ENCODE measurements around the gene TMEM38A.
A peak's percentile ranks its signal among the peaks of the same experiment; 100 is the strongest.
"Not testable (repeated sequence)": the region's sequence is repeated elsewhere in the genome, so short reads cannot be mapped to it uniquely, and the experiment has no call there.

The TMEM38A gene

DNA sequence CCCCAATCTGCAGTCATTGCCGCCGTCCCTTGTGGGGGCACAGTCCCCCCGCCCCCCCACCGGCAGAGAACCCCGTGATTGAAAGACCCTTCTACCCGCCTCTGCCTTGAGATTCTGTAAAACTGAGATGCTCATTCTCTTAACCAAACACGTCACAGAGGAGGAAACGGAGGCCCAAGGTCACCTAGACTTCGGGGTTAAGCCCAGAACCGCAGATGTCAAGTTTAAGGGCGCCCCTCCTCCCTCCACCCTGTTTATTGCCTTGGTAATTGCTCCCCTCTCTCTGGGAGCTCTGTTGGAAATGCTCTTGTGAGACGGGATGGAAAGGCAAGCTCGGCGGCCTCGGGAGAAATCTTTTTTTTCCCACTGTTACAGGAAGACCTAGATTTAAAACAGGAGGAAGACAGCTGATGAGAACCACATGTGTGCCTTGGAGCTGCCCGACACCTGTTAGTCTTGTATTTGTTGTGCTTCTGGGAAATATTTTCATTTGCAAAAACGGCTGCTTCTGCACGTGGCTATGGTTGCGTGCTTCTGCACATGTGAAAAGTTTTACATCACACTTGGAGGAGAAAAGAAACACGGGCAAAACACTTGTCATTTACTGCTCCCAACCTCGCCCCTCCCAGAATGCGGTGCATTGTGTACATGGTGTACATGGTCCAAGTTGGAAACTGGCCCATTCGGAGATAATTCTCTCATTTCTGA lies 31.8 kb upstream of the TMEM38A start:
- H3K4me3 ChIP-seq (ENCODE audit: low read depth, low read length): peak overlapping the region; percentile 86
- DNase-seq (ENCODE audit: low read depth): peak; percentile 47

- DNase-seq (ENCODE audit: low read depth): no peak
- no peak overlapping the region for H3K4me3 ChIP-seq (ENCODE audit: low read depth, low read length)
Observed at GRCh38 chr19:16631465-16631864, 29.5 kb upstream of the TMEM38A start.

GRCh38 chr19:16637535-16637934 lies 23.4 kb upstream of the TMEM38A start:
- no peak overlapping the region for H3K4me3 ChIP-seq (ENCODE audit: low read depth, low read length)
- no peak for DNase-seq (ENCODE audit: low read depth)

- no peak for DNase-seq (ENCODE audit: low read depth)
- H3K4me3 ChIP-seq (ENCODE audit: low read depth, low read length): no peak overlapping the region
Observed at GRCh38 chr19:16638666-16639065, 22.3 kb upstream of the TMEM38A start.

- no peak for DNase-seq (ENCODE audit: low read depth)
- H3K4me3 ChIP-seq (ENCODE audit: low read depth, low read length): no peak overlapping the region
Observed at GRCh38 chr19:16640951-16641350, 20.0 kb upstream of the TMEM38A start.

GRCh38 chr19:16641695-16642094 lies 19.2 kb upstream of the TMEM38A start:
- H3K4me3 ChIP-seq (ENCODE audit: low read depth, low read length): no peak overlapping the region
- no peak for DNase-seq (ENCODE audit: low read depth)

- DNase-seq (ENCODE audit: low read depth): no peak
- H3K4me3 ChIP-seq (ENCODE audit: low read depth, low read length): no peak overlapping the region
Observed at GRCh38 chr19:16645140-16645539, 15.8 kb upstream of the TMEM38A start.

DNA sequence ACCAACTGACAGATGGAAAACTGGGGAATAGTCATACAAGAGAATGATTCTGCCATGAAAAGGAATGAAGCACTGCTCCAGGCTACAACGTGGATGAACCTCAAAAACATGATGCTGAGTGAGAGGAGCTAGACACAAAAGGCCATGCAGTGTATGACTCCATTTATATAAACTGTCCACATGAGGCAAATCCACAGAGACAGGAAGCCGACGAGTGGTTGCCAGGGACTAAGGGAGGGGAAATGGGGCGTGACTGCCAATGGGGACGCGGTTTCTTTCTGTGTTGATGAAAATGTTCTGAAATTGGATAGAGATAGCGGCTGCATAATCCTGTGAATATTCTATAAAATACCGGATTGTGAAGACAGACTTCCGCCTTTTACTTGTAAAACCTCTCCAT lies 11.2 kb upstream of the TMEM38A start:
- no peak overlapping the region for H3K4me3 ChIP-seq (ENCODE audit: low read depth, low read length)
- DNase-seq (ENCODE audit: low read depth): no peak

DNA sequence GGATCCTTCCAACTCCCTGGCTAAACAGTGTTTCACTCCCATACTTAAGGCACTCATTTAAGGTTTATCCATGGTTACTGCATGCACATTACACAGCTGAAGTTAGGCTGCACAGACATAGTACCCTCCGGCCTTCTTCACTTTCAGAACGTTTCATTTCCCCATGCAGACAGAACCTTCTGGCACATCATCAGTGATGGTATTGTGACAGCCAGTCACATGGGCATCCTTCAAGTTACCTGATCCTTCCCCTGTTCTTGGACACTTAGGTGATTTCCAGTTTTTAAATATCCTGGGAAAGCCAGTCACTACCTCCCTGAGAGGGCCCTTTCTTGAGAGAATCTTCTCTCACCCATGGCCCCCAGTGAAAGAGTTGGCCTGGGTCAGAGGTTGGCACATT lies 10.1 kb upstream of the TMEM38A start:
- H3K4me3 ChIP-seq (ENCODE audit: low read depth, low read length): no peak overlapping the region
- DNase-seq (ENCODE audit: low read depth): no peak

DNA sequence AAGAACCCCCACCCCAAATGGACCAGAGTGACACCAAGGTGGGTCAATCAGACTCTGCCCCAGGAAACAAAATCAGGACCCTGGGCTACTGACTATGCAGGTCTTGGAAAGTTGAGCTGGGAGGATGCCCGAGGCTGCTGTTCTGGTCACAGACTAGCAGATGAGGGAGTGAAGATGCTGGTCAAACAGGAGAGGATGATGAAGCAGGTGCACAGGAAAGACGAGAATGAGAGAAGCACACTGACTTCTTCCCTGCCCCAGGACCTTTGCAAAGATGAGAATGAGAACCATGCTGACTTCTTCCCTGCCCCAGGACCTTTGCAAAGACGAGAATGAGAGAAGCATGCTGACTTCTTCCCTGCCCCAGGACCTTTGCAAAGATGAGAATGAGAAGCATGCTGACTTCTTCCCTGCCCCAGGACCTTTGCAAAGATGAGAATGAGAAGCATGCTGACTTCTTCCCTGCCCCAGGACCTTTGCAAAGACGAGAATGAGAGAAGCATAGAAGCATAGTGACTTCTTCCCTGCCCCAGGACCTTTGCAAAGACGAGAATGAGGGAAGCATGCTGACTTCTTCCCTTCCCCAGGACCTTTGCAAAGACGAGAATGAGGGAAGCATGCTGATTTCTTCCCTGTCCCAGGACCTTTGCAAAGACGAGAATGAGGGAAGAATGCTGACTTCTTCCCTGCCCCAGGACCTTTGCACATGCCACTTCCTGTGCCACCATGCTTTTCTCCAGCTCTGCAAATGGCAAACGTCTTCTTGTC lies 9.3 kb upstream of the TMEM38A start:
- H3K4me3 ChIP-seq (ENCODE audit: low read depth, low read length); DNase-seq (ENCODE audit: low read depth): not testable (repeated sequence)

GRCh38 chr19:16652854-16653253 lies 8.1 kb upstream of the TMEM38A start:
- DNase-seq (ENCODE audit: low read depth): no peak
- H3K4me3 ChIP-seq (ENCODE audit: low read depth, low read length): no peak overlapping the region

DNA sequence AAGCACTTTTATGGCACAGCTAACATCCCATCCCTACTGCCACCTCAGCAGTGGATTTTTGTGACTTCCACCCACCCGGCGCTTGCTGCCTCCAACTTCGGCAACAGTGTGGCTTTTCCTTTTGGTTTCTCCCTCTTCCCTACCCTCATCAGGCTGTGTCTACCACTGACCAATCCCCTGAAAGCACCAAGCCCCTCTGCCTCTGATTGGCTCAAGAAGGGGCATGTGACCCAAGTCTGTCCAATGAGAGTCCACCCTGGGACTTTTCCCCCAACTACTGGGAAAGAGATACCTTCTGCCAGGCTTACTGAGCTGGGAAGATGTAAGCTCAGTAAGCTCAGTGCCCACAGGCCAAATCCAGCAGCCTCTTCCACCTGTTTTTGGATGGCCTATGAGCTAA lies 6.8 kb upstream of the TMEM38A start:
- DNase-seq (ENCODE audit: low read depth): no peak
- H3K4me3 ChIP-seq (ENCODE audit: low read depth, low read length): no peak overlapping the region

- DNase-seq (ENCODE audit: low read depth): no peak
- no peak overlapping the region for H3K4me3 ChIP-seq (ENCODE audit: low read depth, low read length)
Observed at GRCh38 chr19:16654627-16655026, 6.3 kb upstream of the TMEM38A start.

- no peak for DNase-seq (ENCODE audit: low read depth)
- H3K4me3 ChIP-seq (ENCODE audit: low read depth, low read length): no peak overlapping the region
Observed at GRCh38 chr19:16655727-16656126, 5.2 kb upstream of the TMEM38A start.

GRCh38 chr19:16657384-16657783 lies 3.6 kb upstream of the TMEM38A start:
- DNase-seq (ENCODE audit: low read depth): no peak

DNA sequence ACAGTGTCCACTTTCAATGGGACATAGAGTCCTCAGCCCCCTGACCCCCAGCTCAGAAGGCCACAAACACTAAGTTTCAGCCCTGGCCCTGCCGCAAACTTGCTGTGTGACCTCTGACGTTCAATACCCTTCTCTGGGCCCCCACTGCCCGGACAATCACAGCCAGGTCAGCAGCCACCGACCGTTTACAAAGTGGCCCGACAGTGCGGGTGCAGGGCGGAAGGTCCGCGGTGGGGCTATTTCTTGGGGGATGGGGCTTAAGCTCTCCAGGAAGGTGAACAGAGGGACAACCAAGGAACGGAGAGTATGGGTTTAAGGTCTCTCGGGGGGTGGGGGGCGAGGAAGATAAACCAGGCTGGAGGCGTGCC lies 1.5 kb upstream of the TMEM38A start:
- DNase-seq (ENCODE audit: low read depth): no peak

More at GRCh38 chr19:16657384-16657783, 3.6 kb upstream of the TMEM38A start:
- H3K4me3 ChIP-seq (ENCODE audit: low read depth, low read length): no peak overlapping the region

DNA sequence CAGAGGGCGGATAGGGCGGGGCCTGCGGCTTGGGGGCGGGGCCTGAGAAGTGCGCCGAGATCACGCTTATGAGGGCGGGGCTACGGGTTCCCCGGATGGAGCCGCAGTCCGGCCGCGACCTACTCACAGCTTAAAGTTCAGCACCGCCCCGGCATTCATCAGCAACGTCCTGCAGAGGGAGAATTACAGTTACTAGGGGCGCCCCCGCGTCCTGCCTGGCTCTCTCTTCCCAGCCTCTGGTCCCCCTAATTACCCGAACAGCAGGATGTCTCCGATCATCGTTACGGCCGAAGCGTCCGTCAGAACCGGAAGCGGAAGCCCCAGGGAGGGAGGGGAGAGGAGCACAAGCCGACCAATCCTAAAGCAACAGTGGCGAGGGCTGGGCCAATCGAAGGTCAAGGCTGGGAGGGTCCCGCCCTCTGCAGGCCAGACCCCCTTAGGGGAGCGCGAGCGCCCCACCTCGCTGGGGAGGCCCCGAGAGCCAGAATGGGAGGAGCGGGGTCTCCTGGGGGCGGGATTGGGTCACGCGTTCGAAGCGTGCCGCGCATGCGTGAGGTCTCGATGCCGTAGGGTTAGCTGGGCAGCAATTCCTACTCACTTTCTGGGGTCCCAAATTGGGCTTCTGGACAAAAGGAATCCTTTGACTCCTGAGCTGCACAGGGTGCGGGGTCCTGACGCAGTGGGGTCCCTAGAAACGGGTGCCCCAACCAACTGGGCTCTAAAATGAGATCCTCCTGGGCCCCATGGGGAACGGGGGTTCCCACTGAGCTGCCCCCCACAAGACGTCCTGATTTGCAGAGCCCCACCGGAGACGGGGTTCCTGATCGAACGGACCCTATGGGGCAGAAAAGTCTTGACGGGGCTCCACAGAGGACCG lies 869 bp upstream of the TMEM38A start, which contains the start of gene SMIM7:
Gene SMIM7, minus strand, starts transcription at position 313 of the 877 bp plus-strand sequence. Its CDS starts 34 bp downstream, at position 279.
- peak within 1 kb of the TSS; percentile 75 for H3K4me3 ChIP-seq (ENCODE audit: low read depth, low read length)
- DNase-seq (ENCODE audit: low read depth): peak; percentile 96

More for the DNA sequence above, 1.5 kb upstream of the TMEM38A start:
- H3K4me3 ChIP-seq (ENCODE audit: low read depth, low read length): peak overlapping the region; percentile 75

DNA sequence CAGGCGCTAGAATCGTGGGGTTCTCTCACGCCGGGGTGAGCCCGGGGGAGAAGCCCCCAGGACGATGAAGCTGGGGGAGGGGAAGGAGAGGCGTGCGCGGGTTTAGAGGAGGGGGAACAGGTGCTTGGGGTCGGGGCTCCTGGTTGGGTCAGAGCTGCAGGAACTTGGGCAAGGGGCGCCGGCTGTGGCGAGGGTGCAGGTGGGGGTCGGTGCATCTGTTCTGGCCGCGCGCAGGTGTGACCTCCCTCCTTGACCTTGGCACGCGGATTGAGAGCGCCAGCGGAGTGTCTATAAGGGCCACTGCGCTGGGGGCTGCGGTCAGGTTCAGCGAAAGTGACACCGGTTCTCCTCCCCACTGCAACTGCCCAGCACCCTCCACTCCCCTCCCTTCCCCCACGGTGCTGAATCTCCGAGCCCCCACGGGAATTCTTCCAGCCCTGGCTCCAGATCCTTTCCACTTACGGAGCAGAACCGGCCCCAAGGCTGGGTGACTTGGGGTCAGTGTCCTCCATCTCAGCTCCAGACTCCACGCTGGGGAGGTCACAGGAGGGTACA lies 618 bp downstream of the TMEM38A start:
- no peak for DNase-seq (ENCODE audit: low read depth)
- peak overlapping the region; percentile 75 for H3K4me3 ChIP-seq (ENCODE audit: low read depth, low read length)

DNA sequence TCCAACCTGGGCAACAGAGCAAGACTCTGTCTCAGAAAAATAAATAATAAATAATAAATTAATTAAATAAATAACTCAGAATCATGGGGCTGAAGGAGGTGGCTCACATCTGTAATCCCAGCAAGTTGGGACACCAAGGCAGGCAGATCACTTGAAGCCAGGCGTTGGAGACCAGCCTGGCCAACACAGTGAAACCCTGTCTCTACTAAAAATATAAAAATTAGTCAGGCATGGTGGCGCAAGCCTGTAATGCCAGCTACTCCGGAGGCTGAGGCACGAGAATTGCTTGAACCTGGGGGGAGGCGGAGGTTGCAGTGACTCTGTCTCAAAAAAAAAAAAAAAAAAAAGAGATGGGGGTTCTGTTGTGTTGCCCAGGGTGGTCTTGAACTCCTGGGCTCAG lies 7.2 kb downstream of the TMEM38A start:
- no peak for DNase-seq (ENCODE audit: low read depth)
- no peak overlapping the region for H3K4me3 ChIP-seq (ENCODE audit: low read depth, low read length)

DNA sequence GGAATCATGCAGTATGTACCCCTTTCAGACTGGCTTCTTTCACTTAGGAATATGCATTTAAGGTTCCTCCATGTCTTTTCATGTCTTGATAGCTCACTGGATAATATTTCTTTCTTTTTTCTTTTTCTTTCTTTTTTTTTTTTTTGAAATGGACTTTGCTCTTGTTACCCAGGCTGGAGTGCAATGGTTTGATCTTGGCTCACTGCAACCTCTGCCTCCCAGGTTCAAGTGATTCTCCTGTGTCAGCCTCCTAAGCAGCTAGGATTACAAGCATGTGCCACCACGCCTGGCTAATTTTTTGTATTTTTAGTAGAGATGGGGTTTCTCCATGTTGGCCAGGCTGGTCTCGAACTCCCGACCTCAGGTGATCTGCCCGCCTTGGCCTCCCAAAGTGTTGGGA lies 7.8 kb downstream of the TMEM38A start:
- H3K4me3 ChIP-seq (ENCODE audit: low read depth, low read length); DNase-seq (ENCODE audit: low read depth): not testable (repeated sequence)
